Measurements from ENCODE around the gene DPF1. TPM values are rescaled to one million over a fixed set of nuclear protein-coding genes. Genes with fewer than 3 reads are reported as not detected.

The DPF1 gene
- total RNA-seq, 1 donor from 2014 or later: 31.7 TPM

DNA sequence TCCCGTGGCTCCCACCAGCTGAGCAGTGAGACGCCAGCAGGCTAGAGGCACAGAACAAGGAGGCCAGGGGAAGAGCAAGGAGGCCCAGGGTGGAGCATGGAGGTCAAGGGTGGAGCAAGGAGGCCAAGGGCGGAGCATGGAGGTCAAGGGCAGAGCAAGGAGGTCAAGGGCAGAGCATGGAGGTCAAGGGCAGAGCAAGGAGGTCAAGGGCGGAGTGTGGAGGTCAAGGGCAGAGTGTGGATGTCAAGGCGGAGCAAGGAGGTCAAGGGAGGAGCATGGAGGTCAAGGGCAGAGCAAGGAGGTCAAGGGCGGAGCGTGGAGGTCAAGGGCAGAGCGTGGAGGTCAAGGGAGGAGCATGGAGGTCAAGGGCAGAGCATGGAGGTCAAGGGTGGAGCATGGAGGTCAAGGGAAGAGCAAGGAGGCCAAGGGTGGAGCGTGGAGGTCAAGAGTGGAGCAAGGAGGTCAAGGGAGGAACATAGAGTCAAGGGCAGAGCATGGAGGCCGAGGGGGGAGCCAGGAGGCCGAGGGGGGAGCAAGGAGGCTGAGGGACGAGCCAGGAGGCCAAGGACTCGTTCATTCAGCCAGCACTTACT is 27.7 kb downstream of the DPF1 start:
- H3K4me1 Mint-ChIP-seq: no peaks in the 10 kb centered on the region
- no peak for DNase-seq (ENCODE audit: low read depth, low spot score)
- peaks cover 7% of the 10 kb centered on the region for H3K36me3 Mint-ChIP-seq (ENCODE audit: low read depth)
- no peaks in the 10 kb centered on the region for H3K9me3 Mint-ChIP-seq
- TF ChIP-seq, protein P1, sequence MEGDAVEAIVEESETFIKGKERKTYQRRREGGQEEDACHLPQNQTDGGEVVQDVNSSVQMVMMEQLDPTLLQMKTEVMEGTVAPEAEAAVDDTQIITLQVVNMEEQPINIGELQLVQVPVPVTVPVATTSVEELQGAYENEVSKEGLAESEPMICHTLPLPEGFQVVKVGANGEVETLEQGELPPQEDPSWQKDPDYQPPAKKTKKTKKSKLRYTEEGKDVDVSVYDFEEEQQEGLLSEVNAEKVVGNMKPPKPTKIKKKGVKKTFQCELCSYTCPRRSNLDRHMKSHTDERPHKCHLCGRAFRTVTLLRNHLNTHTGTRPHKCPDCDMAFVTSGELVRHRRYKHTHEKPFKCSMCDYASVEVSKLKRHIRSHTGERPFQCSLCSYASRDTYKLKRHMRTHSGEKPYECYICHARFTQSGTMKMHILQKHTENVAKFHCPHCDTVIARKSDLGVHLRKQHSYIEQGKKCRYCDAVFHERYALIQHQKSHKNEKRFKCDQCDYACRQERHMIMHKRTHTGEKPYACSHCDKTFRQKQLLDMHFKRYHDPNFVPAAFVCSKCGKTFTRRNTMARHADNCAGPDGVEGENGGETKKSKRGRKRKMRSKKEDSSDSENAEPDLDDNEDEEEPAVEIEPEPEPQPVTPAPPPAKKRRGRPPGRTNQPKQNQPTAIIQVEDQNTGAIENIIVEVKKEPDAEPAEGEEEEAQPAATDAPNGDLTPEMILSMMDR (conservative IDR thresholded peaks at IDR 0.05): no peak
- no peak overlapping the region for H3K4me3 Mint-ChIP-seq
- H3K27me3 Mint-ChIP-seq (ENCODE audit: low read depth): no peaks in the 10 kb centered on the region
- H3K27ac Mint-ChIP-seq (ENCODE audit: unreplicated experiment): no peak overlapping the region

- DNase-seq (ENCODE audit: low read depth, low spot score): no peak
- Mint-ChIP-seq H3K4me1 (no peaks in the 10 kb centered on the region), H3K4me3 (no peak overlapping the region), H3K9me3 (no peaks in the 10 kb centered on the region), H3K27me3 (ENCODE audit: low read depth) (no peaks in the 10 kb centered on the region), H3K36me3 (ENCODE audit: low read depth) (peaks cover 7% of the 10 kb centered on the region), H3K27ac (ENCODE audit: unreplicated experiment) (peak overlapping the region; percentile 81)
- TF ChIP-seq, protein P1 (conservative IDR thresholded peaks at IDR 0.05): no peak
Observed at GRCh38 chr19:38195237-38195636, 28.8 kb downstream of the DPF1 start.

GRCh38 chr19:38194061-38194701 is 29.8 kb downstream of the DPF1 start:
- H3K4me1 Mint-ChIP-seq: no peaks in the 10 kb centered on the region
- no peak overlapping the region for H3K4me3 Mint-ChIP-seq
- H3K27ac Mint-ChIP-seq (ENCODE audit: unreplicated experiment): no peak overlapping the region
- DNase-seq (ENCODE audit: low read depth, low spot score): no peak
- TF ChIP-seq, protein P1 (conservative IDR thresholded peaks at IDR 0.05): no peak
- no peaks in the 10 kb centered on the region for H3K9me3 Mint-ChIP-seq
- peaks cover 7% of the 10 kb centered on the region for H3K36me3 Mint-ChIP-seq (ENCODE audit: low read depth)
- H3K27me3 Mint-ChIP-seq (ENCODE audit: low read depth): no peaks in the 10 kb centered on the region

DNA sequence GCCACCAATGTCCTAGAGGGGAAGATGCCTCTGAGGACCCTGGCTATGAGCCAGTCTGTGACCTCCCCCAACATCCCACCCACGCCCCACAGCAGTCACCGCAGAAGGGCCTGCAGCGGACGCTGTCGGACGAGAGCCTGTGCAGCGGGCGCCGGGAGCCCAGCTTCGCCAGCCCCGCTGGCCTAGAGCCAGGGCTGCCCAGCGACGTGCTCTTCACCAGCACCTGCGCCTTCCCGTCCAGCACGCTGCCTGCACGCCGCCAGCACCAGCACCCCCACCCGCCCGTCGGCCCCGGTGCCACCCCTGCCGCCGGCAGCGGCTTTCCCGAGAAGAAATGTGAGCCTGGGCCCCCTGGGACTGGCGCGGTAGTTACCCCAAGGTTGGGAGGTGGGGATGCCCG is 30.6 kb downstream of the DPF1 start:
- Mint-ChIP-seq H3K4me1 (no peaks in the 10 kb centered on the region), H3K9me3 (no peaks in the 10 kb centered on the region)
- TF ChIP-seq, protein P1 (conservative IDR thresholded peaks at IDR 0.05): no peak

DNA sequence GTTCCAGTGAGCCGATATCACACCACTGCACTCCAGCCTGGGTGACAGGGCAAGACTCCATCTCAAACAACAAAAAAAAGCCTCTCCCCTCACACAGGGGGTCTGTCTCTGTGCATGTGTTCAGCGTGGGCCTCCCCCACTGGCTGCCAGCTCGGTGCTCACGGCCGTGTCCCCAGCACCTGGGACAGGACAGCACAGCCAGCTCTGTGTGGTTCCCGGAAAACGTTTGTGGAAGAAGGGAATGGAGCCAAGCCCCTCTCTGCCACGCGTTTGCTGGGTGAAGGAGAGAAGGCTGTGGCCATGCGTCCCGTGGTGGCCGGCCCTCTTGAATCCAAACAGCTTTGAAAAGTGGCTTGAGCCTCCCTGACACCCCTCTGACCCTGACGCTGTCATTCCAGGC is 32.3 kb downstream of the DPF1 start:
- Mint-ChIP-seq H3K27me3 (ENCODE audit: low read depth) (no peaks in the 10 kb centered on the region), H3K4me1 (no peaks in the 10 kb centered on the region), H3K36me3 (ENCODE audit: low read depth) (peaks cover 7% of the 10 kb centered on the region), H3K9me3 (no peaks in the 10 kb centered on the region), H3K27ac (ENCODE audit: unreplicated experiment) (no peak overlapping the region), H3K4me3 (no peak overlapping the region)
- DNase-seq (ENCODE audit: low read depth, low spot score): no peak
- TF ChIP-seq, protein P1 (conservative IDR thresholded peaks at IDR 0.05): no peak

More for the DNA sequence above, 30.6 kb downstream of the DPF1 start:
- DNase-seq (ENCODE audit: low read depth, low spot score): no peak
- Mint-ChIP-seq H3K36me3 (ENCODE audit: low read depth) (peaks cover 7% of the 10 kb centered on the region), H3K27ac (ENCODE audit: unreplicated experiment) (no peak overlapping the region), H3K4me3 (no peak overlapping the region), H3K27me3 (ENCODE audit: low read depth) (no peaks in the 10 kb centered on the region)
